Gastrocnemius medialis (tissue), 4 donors: Measurements from ENCODE around the gene RPS6KA4.

ENCODE experiments used
- CTCF ChIP-seq, 5 experiments: fragments of 450-650 bp in 3 of 5; fragments of 200-600 bp in 2 of 5; sonication (generic) in 2 of 5; IDR thresholded peaks in 4 of 5; conservative IDR thresholded peaks in 1 of 5; 1 replicate in 4 of 5; 2 replicates in 1 of 5; pipeline ENCODE4 v1.5.1; 2016 to 2019; ENCODE audit warnings: antibody characterized with exemption in 5 of 5, mild to moderate bottlenecking in 3 of 5, moderate library complexity in 3 of 5
- POLR2A ChIP-seq, 2 donors: fragments of 450-650 bp; IDR thresholded peaks; one replicate each; pipeline ENCODE4 v1.6.1; 2017; ENCODE audit warnings: antibody characterized with exemption in 2 of 2, mild to moderate bottlenecking in 2 of 2, moderate library complexity in 2 of 2

GRCh38 chr11:64381350-64381749 lies 22.4 kb downstream of the RPS6KA4 start:
- TF ChIP-seq CTCF (IDR thresholded peaks at IDR 0.05 in 4 of 5, conservative IDR thresholded peaks at IDR 0.05 in 1 of 5) (no peak), POLR2A (IDR thresholded peaks at IDR 0.05) (no peak)
